CD4-positive, CD25-positive, alpha-beta regulatory T cell (primary cell): Measurements from ENCODE around the gene GALNT1. TPM values are rescaled to one million over a fixed set of nuclear protein-coding genes. Genes with fewer than 3 reads are reported as not detected.

ENCODE experiments used
- ATAC-seq, 2 donors: fragments of 150-1000 bp; cut with Tn5 transposase; one replicate each; pipeline ENCODE4 v1.10.0; 2021; ENCODE audit warnings: low read depth in 2 of 2, moderate number of reproducible peaks in 2 of 2, moderate library complexity in 1 of 2
- DNase-seq, 3 donors: peaks; one replicate each; pipeline versions ENCODE4 v3.0.0 to v3.0.0-alpha.2; 2012 to 2022; ENCODE audit warnings: mixed read lengths in 1 of 3
- H3K27ac ChIP-seq: one replicate; pipeline ENCODE4 v1.7.0; 2013; ENCODE audit warnings: mild to moderate bottlenecking, low read length; ENCODE audit not compliant: insufficient read depth, poor library complexity, severe bottlenecking
- H3K27me3 ChIP-seq: one replicate; pipeline ENCODE4 v1.7.0; 2013; ENCODE audit warnings: low read length; ENCODE audit not compliant: control insufficient read depth, insufficient read depth
- H3K36me3 ChIP-seq: one replicate; pipeline ENCODE4 v1.7.0; 2013; ENCODE audit warnings: mild to moderate bottlenecking, low read length, moderate library complexity; ENCODE audit not compliant: control insufficient read depth, insufficient read depth
- H3K4me1 ChIP-seq: 2 replicates; pipeline ENCODE4 v1.7.0; 2013; ENCODE audit warnings: mild to moderate bottlenecking, low read length; ENCODE audit not compliant: insufficient read depth, control insufficient read depth, poor library complexity, severe bottlenecking
- H3K4me3 ChIP-seq: one replicate; pipeline ENCODE4 v1.7.0; 2013; ENCODE audit warnings: low read depth, mild to moderate bottlenecking, low read length, moderate library complexity
- H3K9me3 ChIP-seq, 2 experiments: 1 replicate in 1 of 2; 2 replicates in 1 of 2; pipeline ENCODE4 v1.7.0; 2013; ENCODE audit warnings: low read length in 2 of 2, mild to moderate bottlenecking in 1 of 2, moderate library complexity in 1 of 2; ENCODE audit not compliant: control insufficient read depth in 2 of 2
- H3K27ac Mint-ChIP-seq, 3 donors: one replicate each; pipeline ENCODE4 v1.8.0; 2020 to 2022; ENCODE audit warnings: mild to moderate bottlenecking in 3 of 3, mixed read lengths in 3 of 3, moderate library complexity in 2 of 3
- H3K27me3 Mint-ChIP-seq: one replicate; pipeline ENCODE4 v1.8.0; 2022; ENCODE audit warnings: mild to moderate bottlenecking, mixed read lengths
- H3K36me3 Mint-ChIP-seq: one replicate; pipeline ENCODE4 v1.8.0; 2020; ENCODE audit warnings: mixed read lengths
- H3K4me1 Mint-ChIP-seq, 4 donors: one replicate each; pipeline ENCODE4 v1.8.0; 2020 to 2022; ENCODE audit warnings: mixed read lengths in 4 of 4, mild to moderate bottlenecking in 1 of 4
- H3K4me3 Mint-ChIP-seq, 4 donors: one replicate each; pipeline ENCODE4 v1.8.0; 2020 to 2022; ENCODE audit warnings: mild to moderate bottlenecking in 4 of 4, mixed read lengths in 4 of 4, moderate library complexity in 3 of 4
- H3K9me3 Mint-ChIP-seq, 7 donors: one replicate each; pipeline ENCODE4 v1.8.0; 2020 to 2022; ENCODE audit warnings: mixed read lengths in 7 of 7, mild to moderate bottlenecking in 3 of 7, moderate library complexity in 2 of 7
- polyA plus RNA-seq, 4 donors: library from polyadenylated mRNA; unstranded; fragments of 300-500 nt; fragmentation: Illumina TruSeq; gene quantifications; one replicate each; pipeline ENCODE4 v1.2.3, GENCODE V29; 2021
- total RNA-seq: library from RNA; stranded (reverse); gene quantifications from one replicate; pipeline ENCODE4 v1.2.3, GENCODE V29; 2022

GALNT1 gene
- total and polyA plus RNA-seq, 5 donors from 2014 or later, result 18.8 to 49.6 (median 22.7) TPM

- H3K36me3 Mint-ChIP-seq, result peaks cover 3% of the 10 kb centered on the region
- peaks cover 27% of the 10 kb centered on the region for H3K4me1 ChIP-seq
- peaks cover 0 to 3% (median 0%) of the 10 kb centered on the region in 7 donors for H3K9me3 Mint-ChIP-seq
- ATAC-seq (no peak), DNase-seq (no peak)
- H3K4me3 Mint-ChIP-seq, result peak overlapping the region in 2 of 4 donors; percentile 63 to 90
- H3K27me3 ChIP-seq, result no peaks in the 10 kb centered on the region
- H3K27ac Mint-ChIP-seq, result peak overlapping the region in 1 of 3 donors; percentile 32
- no peak overlapping the region for H3K27ac ChIP-seq
- no peaks in the 10 kb centered on the region for H3K9me3 ChIP-seq
- H3K4me1 Mint-ChIP-seq, result peaks cover 15 to 54% (median 42%) of the 10 kb centered on the region in 4 donors
- no peaks in the 10 kb centered on the region for H3K36me3 ChIP-seq
- no peak overlapping the region for H3K4me3 ChIP-seq
- no peaks in the 10 kb centered on the region for H3K27me3 Mint-ChIP-seq
These were observed 3.2 kb downstream of the GALNT1 start for GRCh38 chr18:35584735-35585134.

- Histone ChIP-seq H3K27ac (no peak overlapping the region), H3K4me3 (no peak overlapping the region), H3K4me1 (peaks cover 25% of the 10 kb centered on the region), H3K36me3 (no peaks in the 10 kb centered on the region), H3K27me3 (no peaks in the 10 kb centered on the region), H3K9me3 (no peaks in the 10 kb centered on the region)
- ATAC-seq, result no peak
- peaks cover 0 to 3% (median 0%) of the 10 kb centered on the region in 7 donors for H3K9me3 Mint-ChIP-seq
- peaks cover 3% of the 10 kb centered on the region for H3K36me3 Mint-ChIP-seq
- peaks cover 15 to 54% (median 39%) of the 10 kb centered on the region in 4 donors for H3K4me1 Mint-ChIP-seq
- peak overlapping the region in 2 of 4 donors; percentile 44 to 90 for H3K4me3 Mint-ChIP-seq
- DNase-seq, result no peak
- H3K27me3 Mint-ChIP-seq, result no peaks in the 10 kb centered on the region
- H3K27ac Mint-ChIP-seq, result no peak overlapping the region
These were observed 4.1 kb downstream of the GALNT1 start for GRCh38 chr18:35585608-35586007.

- Histone ChIP-seq H3K4me3 (no peak overlapping the region), H3K27me3 (no peaks in the 10 kb centered on the region), H3K4me1 (peaks cover 11% of the 10 kb centered on the region), H3K9me3 (no peaks in the 10 kb centered on the region), H3K27ac (no peak overlapping the region), H3K36me3 (no peaks in the 10 kb centered on the region)
- Mint-ChIP-seq H3K9me3 (peaks cover 0 to 3% (median 0%) of the 10 kb centered on the region in 7 donors), H3K36me3 (peaks cover 3% of the 10 kb centered on the region), H3K4me1 (peaks cover 10 to 45% (median 31%) of the 10 kb centered on the region in 4 donors), H3K27ac (peak overlapping the region in 1 of 3 donors; percentile 14), H3K27me3 (no peaks in the 10 kb centered on the region), H3K4me3 (no peak overlapping the region)
- ATAC-seq (no peak), DNase-seq (no peak)
These were observed 6.6 kb downstream of the GALNT1 start for GRCh38 chr18:35588122-35588521.

- H3K27ac Mint-ChIP-seq, result peak overlapping the region in 1 of 3 donors; percentile 26
- H3K36me3 ChIP-seq, result no peaks in the 10 kb centered on the region
- H3K27me3 Mint-ChIP-seq, result no peaks in the 10 kb centered on the region
- H3K27me3 ChIP-seq, result no peaks in the 10 kb centered on the region
- H3K36me3 Mint-ChIP-seq, result peaks cover 3% of the 10 kb centered on the region
- H3K9me3 Mint-ChIP-seq, result peaks cover 0 to 3% (median 0%) of the 10 kb centered on the region in 7 donors
- H3K9me3 ChIP-seq, result no peaks in the 10 kb centered on the region
- H3K4me1 Mint-ChIP-seq, result peaks cover 10 to 40% (median 24%) of the 10 kb centered on the region in 4 donors
- H3K27ac ChIP-seq, result no peak overlapping the region
- H3K4me1 ChIP-seq, result peaks cover 5% of the 10 kb centered on the region
- DNase-seq, result peak; percentile 18 to 51 (median 49)
- ATAC-seq, result peak; percentile 79 to 83
- no peak overlapping the region for H3K4me3 ChIP-seq
- H3K4me3 Mint-ChIP-seq, result peak overlapping the region in 1 of 4 donors; percentile 23
These were observed 7.5 kb downstream of the GALNT1 start for GRCh38 chr18:35588995-35589394.

- peaks cover 5% of the 10 kb centered on the region for H3K4me1 ChIP-seq
- no peaks in the 10 kb centered on the region for H3K27me3 ChIP-seq
- peaks cover 0 to 3% (median 0%) of the 10 kb centered on the region in 7 donors for H3K9me3 Mint-ChIP-seq
- no peak overlapping the region for H3K4me3 ChIP-seq
- no peak for ATAC-seq
- H3K9me3 ChIP-seq, result no peaks in the 10 kb centered on the region
- H3K27me3 Mint-ChIP-seq, result no peaks in the 10 kb centered on the region
- H3K36me3 ChIP-seq, result no peaks in the 10 kb centered on the region
- H3K4me1 Mint-ChIP-seq, result peaks cover 14 to 41% (median 24%) of the 10 kb centered on the region in 4 donors
- H3K27ac ChIP-seq, result no peak overlapping the region
- no peak for DNase-seq
- H3K27ac Mint-ChIP-seq, result no peak overlapping the region
- H3K4me3 Mint-ChIP-seq, result no peak overlapping the region
- no peaks in the 10 kb centered on the region for H3K36me3 Mint-ChIP-seq
These were observed 8.0 kb downstream of the GALNT1 start for GRCh38 chr18:35589546-35589945.

- Mint-ChIP-seq H3K27me3 (no peaks in the 10 kb centered on the region), H3K27ac (no peak overlapping the region), H3K9me3 (peaks cover 0 to 3% (median 0%) of the 10 kb centered on the region in 7 donors), H3K4me3 (no peak overlapping the region), H3K36me3 (no peaks in the 10 kb centered on the region), H3K4me1 (peaks cover 23 to 46% (median 26%) of the 10 kb centered on the region in 4 donors)
- Histone ChIP-seq H3K36me3 (no peaks in the 10 kb centered on the region), H3K27ac (no peak overlapping the region), H3K4me1 (peaks cover 5% of the 10 kb centered on the region), H3K4me3 (no peak overlapping the region), H3K9me3 (no peaks in the 10 kb centered on the region), H3K27me3 (no peaks in the 10 kb centered on the region)
- no peak for ATAC-seq
- no peak for DNase-seq
These were observed 9.4 kb downstream of the GALNT1 start for GRCh38 chr18:35590935-35591334.

- H3K27ac ChIP-seq, result no peak overlapping the region
- no peaks in the 10 kb centered on the region for H3K27me3 ChIP-seq
- no peaks in the 10 kb centered on the region for H3K36me3 ChIP-seq
- H3K9me3 ChIP-seq, result no peaks in the 10 kb centered on the region
- Mint-ChIP-seq H3K27ac (no peak overlapping the region), H3K27me3 (no peaks in the 10 kb centered on the region), H3K4me1 (peaks cover 23 to 48% (median 31%) of the 10 kb centered on the region in 4 donors), H3K9me3 (peaks cover 0 to 3% (median 0%) of the 10 kb centered on the region in 7 donors), H3K4me3 (no peak overlapping the region), H3K36me3 (no peaks in the 10 kb centered on the region)
- DNase-seq, result no peak
- H3K4me3 ChIP-seq, result no peak overlapping the region
- no peak for ATAC-seq
- peaks cover 5% of the 10 kb centered on the region for H3K4me1 ChIP-seq
These were observed 10.8 kb downstream of the GALNT1 start for GRCh38 chr18:35592298-35592697.

GRCh38 chr18:35593859-35594258 is 12.3 kb downstream of the GALNT1 start:
- Mint-ChIP-seq H3K36me3 (peaks cover 7% of the 10 kb centered on the region), H3K4me1 (peaks cover 24 to 40% (median 30%) of the 10 kb centered on the region in 4 donors), H3K27ac (no peak overlapping the region), H3K27me3 (no peaks in the 10 kb centered on the region), H3K4me3 (no peak overlapping the region), H3K9me3 (peaks cover 0 to 4% (median 0%) of the 10 kb centered on the region in 7 donors)
- Histone ChIP-seq H3K27me3 (no peaks in the 10 kb centered on the region), H3K4me1 (peaks cover 3% of the 10 kb centered on the region), H3K4me3 (no peak overlapping the region), H3K36me3 (no peaks in the 10 kb centered on the region), H3K9me3 (no peaks in the 10 kb centered on the region), H3K27ac (no peak overlapping the region)
- DNase-seq (no peak), ATAC-seq (no peak)
